ENCODE data around the gene CAB39.

DNA sequence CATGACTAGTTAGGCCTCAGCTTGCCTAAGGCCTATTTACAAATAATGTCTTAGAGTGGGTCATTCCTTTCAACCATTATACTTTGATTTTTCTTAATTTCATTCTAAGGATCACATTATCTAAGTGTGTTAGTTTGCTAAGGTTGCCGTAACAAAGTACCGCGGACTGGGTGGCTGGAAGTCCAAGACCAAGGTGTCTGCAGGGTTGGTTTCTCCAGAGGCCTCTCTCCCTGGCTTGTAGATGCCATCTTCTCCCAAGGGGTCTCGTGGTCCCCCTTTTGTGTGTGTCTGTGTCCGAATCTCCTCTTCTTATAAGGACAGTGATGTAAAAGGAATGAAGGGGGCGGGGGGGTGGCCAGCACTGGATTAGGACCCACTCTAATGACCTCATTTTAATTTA, 133.7 kb downstream of the CAB39 start:
- TF ChIP-seq, protein P1, sequence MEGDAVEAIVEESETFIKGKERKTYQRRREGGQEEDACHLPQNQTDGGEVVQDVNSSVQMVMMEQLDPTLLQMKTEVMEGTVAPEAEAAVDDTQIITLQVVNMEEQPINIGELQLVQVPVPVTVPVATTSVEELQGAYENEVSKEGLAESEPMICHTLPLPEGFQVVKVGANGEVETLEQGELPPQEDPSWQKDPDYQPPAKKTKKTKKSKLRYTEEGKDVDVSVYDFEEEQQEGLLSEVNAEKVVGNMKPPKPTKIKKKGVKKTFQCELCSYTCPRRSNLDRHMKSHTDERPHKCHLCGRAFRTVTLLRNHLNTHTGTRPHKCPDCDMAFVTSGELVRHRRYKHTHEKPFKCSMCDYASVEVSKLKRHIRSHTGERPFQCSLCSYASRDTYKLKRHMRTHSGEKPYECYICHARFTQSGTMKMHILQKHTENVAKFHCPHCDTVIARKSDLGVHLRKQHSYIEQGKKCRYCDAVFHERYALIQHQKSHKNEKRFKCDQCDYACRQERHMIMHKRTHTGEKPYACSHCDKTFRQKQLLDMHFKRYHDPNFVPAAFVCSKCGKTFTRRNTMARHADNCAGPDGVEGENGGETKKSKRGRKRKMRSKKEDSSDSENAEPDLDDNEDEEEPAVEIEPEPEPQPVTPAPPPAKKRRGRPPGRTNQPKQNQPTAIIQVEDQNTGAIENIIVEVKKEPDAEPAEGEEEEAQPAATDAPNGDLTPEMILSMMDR (IDR thresholded peaks at IDR 0.05): no peak
- TF ChIP-seq ZFX (IDR thresholded peaks at IDR 0.05; ENCODE audit: borderline replicate concordance): no peak
